K562 (cell line): ENCODE results near the gene QKI. TPM values are rescaled to one million over a fixed set of nuclear protein-coding genes. Genes with fewer than 3 reads are reported as not detected.

Experiments
- ARNT ChIP-seq, 2 experiments: fragments of 450-650 bp; IDR thresholded peaks; 2 replicates each; pipeline ENCODE4 v1.6.1; 2016; ENCODE audit warnings: mild to moderate bottlenecking in 1 of 2
- CC2D1A ChIP-seq: fragments of 450-650 bp; IDR thresholded peaks from 2 replicates; pipeline ENCODE4 v1.6.1; 2017; ENCODE audit warnings: mild to moderate bottlenecking
- CREB5 ChIP-seq: fragments of 250-450 bp; sonication (Bioruptor Pico); IDR thresholded peaks from 2 replicates; pipeline ENCODE4 v1.5.0; 2020; ENCODE audit warnings: mild to moderate bottlenecking
- ILK ChIP-seq: fragments of 450-650 bp; IDR thresholded peaks from 2 replicates; pipeline ENCODE4 v1.6.1; 2016; ENCODE audit warnings: missing genetic modification characterization, low read depth, mild to moderate bottlenecking, missing compliant biosample characterization, moderate library complexity, borderline replicate concordance
- MAZ ChIP-seq, 2 experiments: fragments of 450-650 bp in 1 of 2; sonication (generic) in 1 of 2; formaldehyde crosslinking; IDR thresholded peaks in 1 of 2; conservative IDR thresholded peaks in 1 of 2; 2 replicates each; pipeline versions ENCODE4 v1.4.0 to v1.5.0; 2020; ENCODE audit warnings: mild to moderate bottlenecking in 1 of 2, missing genetic modification reagents in 1 of 2
- NELFE ChIP-seq: IDR thresholded peaks from 2 replicates; pipeline ENCODE4 v1.6.1; 2011; ENCODE audit warnings: mild to moderate bottlenecking; ENCODE audit not compliant: insufficient read depth, insufficient read length
- PTRF ChIP-seq: fragments of 450-650 bp; IDR thresholded peaks from 2 replicates; pipeline ENCODE4 v1.6.1; 2016; ENCODE audit warnings: mild to moderate bottlenecking, missing genetic modification characterization, missing compliant biosample characterization
- RBBP5 ChIP-seq: fragments of 200-600 bp; sonication (generic); IDR thresholded peaks from 2 replicates; pipeline ENCODE4 v1.6.1; 2012; ENCODE audit warnings: borderline replicate concordance, mild to moderate bottlenecking, low read length, control low read depth, inconsistent platforms; ENCODE audit not compliant: insufficient read depth, poor library complexity, severe bottlenecking
- RFX7 ChIP-seq: fragments of 250-450 bp; sonication (Bioruptor Pico); IDR thresholded peaks from 2 replicates; pipeline ENCODE4 v1.5.1; 2021; ENCODE audit warnings: mild to moderate bottlenecking
- TEAD2 ChIP-seq: fragments of 450-650 bp; IDR thresholded peaks from 2 replicates; pipeline ENCODE4 v1.6.1; 2016; ENCODE audit warnings: missing genetic modification characterization, control low read depth, missing compliant biosample characterization
- TFAM ChIP-seq: fragments of 250-450 bp; sonication (Bioruptor Pico); conservative IDR thresholded peaks from 2 replicates; pipeline ENCODE4 v1.5.0; 2021; ENCODE audit warnings: mild to moderate bottlenecking, moderate library complexity
- THAP12 ChIP-seq: fragments of 250-450 bp; sonication (Bioruptor Pico); IDR thresholded peaks from 2 replicates; pipeline ENCODE4 v1.9.0; 2021; ENCODE audit warnings: mild to moderate bottlenecking, inconsistent platforms
- YBX1 ChIP-seq: fragments of 450-650 bp; IDR thresholded peaks from 2 replicates; pipeline ENCODE4 v1.7.1; 2016; ENCODE audit warnings: mild to moderate bottlenecking
- ZC3H4 ChIP-seq: sonication (generic); formaldehyde crosslinking; IDR thresholded peaks from 2 replicates; pipeline ENCODE4 v1.9.0; 2021; ENCODE audit warnings: missing genetic modification reagents, borderline replicate concordance
- ZMIZ1 ChIP-seq, 2 experiments: fragments of 150-350 bp in 1 of 2; IDR thresholded peaks; 2 replicates each; pipeline ENCODE4 v1.6.1; 2012 to 2016; ENCODE audit warnings: low read depth in 2 of 2, low read length in 2 of 2, mild to moderate bottlenecking in 1 of 2, moderate library complexity in 1 of 2
- ZNF263 ChIP-seq: sonication (generic); formaldehyde crosslinking; IDR thresholded peaks from 2 replicates; pipeline ENCODE4 v1.8.0; 2022; ENCODE audit warnings: mild to moderate bottlenecking, missing genetic modification reagents, borderline replicate concordance
- ZNF311 ChIP-seq: fragments of 250-450 bp; sonication (Bioruptor Pico); IDR thresholded peaks from 2 replicates; pipeline ENCODE4 v1.4.0; 2020; ENCODE audit warnings: mild to moderate bottlenecking, moderate library complexity
- ZNF57 ChIP-seq: fragments of 450-650 bp; formaldehyde crosslinking; IDR thresholded peaks from 2 replicates; pipeline ENCODE4 v1.4.0; 2020; ENCODE audit warnings: mild to moderate bottlenecking, moderate library complexity
- polyA plus RNA-seq, 8 experiments: library from polyadenylated mRNA; depleted of rRNA in 4 of 8; stranded (reverse) in 5 of 8; unstranded in 3 of 8; fragments of >200 nt; fragmentation: Nextera tagmentation in 2 of 8; fragmentation: Illumina TruSeq in 1 of 8; extraction: Ambion mirVana in 2 of 8; extraction: Trizol in 1 of 8; gene quantifications; 2 replicates each; pipeline versions ENCODE4 v1.2.1 to v1.2.3, GENCODE V29; 2011 to 2014; ENCODE audit warnings: inconsistent platforms in 1 of 8, missing spikeins in 1 of 8
- total RNA-seq, 7 experiments: library from RNA; depleted of rRNA in 6 of 7; stranded (reverse); fragments of >200 nt in 6 of 7; fragmentation: Illumina TruSeq in 2 of 7; extraction: Trizol in 2 of 7; gene quantifications; 2 replicates each; pipeline versions ENCODE4 v1.2.1 to v1.2.3, GENCODE V29; 2011 to 2021; ENCODE audit warnings: low replicate concordance in 1 of 7

Gene QKI
- total and polyA plus RNA-seq, 9 of the 15 experiments (the other 6 are each of a cell fraction or from before 2014, with no cell fraction given), result 20.4 to 215 (median 123) TPM

- TF ChIP-seq ZMIZ1 (IDR thresholded peaks at IDR 0.05; ENCODE audit: low read depth in 2 of 2, low read length in 2 of 2) (no peak), YBX1 (no peak), TEAD2 (tag) (no peak), CREB5 (CRISPR knock-in tag) (no peak), RFX7 (CRISPR knock-in tag) (no peak), MAZ (CRISPR knock-in tag; conservative IDR thresholded peaks at IDR 0.05 in 1 of 2, IDR thresholded peaks at IDR 0.05 in 1 of 2) (0 out of 4 replicates have a peak, but pooled peaks of 1 of the 2 experiments have one; percentile 6), TFAM (CRISPR knock-in tag) (no peak), ZNF57 (CRISPR knock-in tag) (no peak), CC2D1A (no peak), PTRF (no peak), ARNT (IDR thresholded peaks at IDR 0.05) (no peak), ZC3H4 (no peak), THAP12 (CRISPR knock-in tag) (no peak), NELFE (no peak), ILK (tag) (no peak), ZNF311 (CRISPR knock-in tag) (no peak), RBBP5 (peak; percentile 33), ZNF263 (CRISPR knock-in tag) (peak; percentile 66; the same call in 1 of the 2 replicates)
Measured at GRCh38 chr6:163414946-163415619, 565 bp downstream of the QKI start (continued).
